ENCODE measurements around the gene FBXW8.

DNA sequence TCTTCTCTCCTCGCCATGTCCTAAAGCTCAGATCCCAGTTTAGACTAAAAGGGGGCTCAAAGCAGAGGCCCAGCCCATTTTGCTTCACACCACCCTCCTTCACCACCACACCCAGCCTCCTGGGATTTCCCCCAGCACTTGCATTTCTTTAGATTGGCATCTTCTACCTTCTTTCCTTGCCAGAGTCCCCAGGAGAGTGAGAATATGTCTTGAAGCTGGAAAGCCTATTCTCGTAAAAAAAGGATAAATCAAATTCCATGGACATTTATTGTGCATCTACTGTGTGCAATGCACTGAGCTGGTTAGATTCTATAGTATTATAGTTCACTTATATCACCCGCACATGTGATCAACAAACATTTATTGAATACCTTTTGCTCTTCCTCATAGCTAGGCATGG is 10.2 kb downstream of the FBXW8 start:
- TF ChIP-seq POLR2A (IDR thresholded peaks at IDR 0.05; ENCODE audit: low read length) (no peak), GATA1 (IDR thresholded peaks at IDR 0.05; ENCODE audit: low read depth, low read length) (no peak)
